Panc1 (cell line): Measurements from ENCODE around the gene CLIC6. TPM values are rescaled to one million over a fixed set of nuclear protein-coding genes. Genes with fewer than 3 reads are reported as not detected.

ENCODE experiments used
- ATAC-seq: fragments of 200-7000 bp; cut with Tn5 transposase; 2 replicates; pipeline ENCODE4 v1.9.1; 2020; ENCODE audit warnings: mild to moderate bottlenecking, moderate library complexity
- BruUV-seq: library from RNA; stranded (reverse); fragments of 400-500 nt; replicated peaks from 2 replicates; lab custom pipeline; 2021; lab: Mats Ljungman, UMichigan
- CTCF ChIA-PET: fragments of 300-600 bp; sonication (Branson Sonifier 250); formaldehyde crosslinking; loops from one replicate; lab custom pipeline; 2022; ENCODE audit warnings: antibody characterized with exemption; lab: Charles Lee
- POLR2A ChIA-PET: fragments of 300-600 bp; sonication (Branson Sonifier 250); formaldehyde crosslinking; loops from one replicate; lab custom pipeline; 2022; ENCODE audit warnings: antibody characterized with exemption; lab: Charles Lee
- DNase-seq: peaks from one replicate; pipeline ENCODE4 v3.0.0-alpha.2; 2010; ENCODE audit warnings: low read depth, low spot score
- H3K27ac ChIP-seq: 2 replicates; pipeline ENCODE4 v1.5.1; 2011; ENCODE audit warnings: mild to moderate bottlenecking, low read length, inconsistent platforms
- H3K27me3 ChIP-seq: fragments of 200-500 bp; sonication (Bioruptor generic); 2 replicates; pipeline ENCODE4 v1.6.0; 2014; ENCODE audit warnings: low read length, inconsistent platforms; ENCODE audit not compliant: control insufficient read depth, insufficient read depth
- H3K36me3 ChIP-seq: fragments of 200-500 bp; sonication (Bioruptor generic); 2 replicates; pipeline ENCODE4 v1.5.1; 2014; ENCODE audit warnings: inconsistent platforms, mild to moderate bottlenecking, low read length, moderate library complexity; ENCODE audit not compliant: control insufficient read depth, insufficient read depth
- H3K4me1 ChIP-seq: 2 replicates; pipeline ENCODE4 v1.5.1; 2011; ENCODE audit warnings: inconsistent platforms, mild to moderate bottlenecking, low read length, moderate library complexity; ENCODE audit not compliant: control insufficient read depth, insufficient read depth
- H3K4me3 ChIP-seq, 2 experiments: 2 replicates each; pipeline ENCODE4 v1.5.1; 2011 to 2012; ENCODE audit warnings: low read depth in 2 of 2, low read length in 2 of 2, mild to moderate bottlenecking in 2 of 2, inconsistent platforms in 1 of 2, moderate library complexity in 1 of 2
- H3K9me3 ChIP-seq: fragments of 200-500 bp; sonication (Bioruptor generic); 2 replicates; pipeline ENCODE4 v1.5.1; 2014; ENCODE audit warnings: low read depth, mild to moderate bottlenecking, inconsistent platforms, low read length, moderate library complexity; ENCODE audit not compliant: control insufficient read depth, insufficient read depth
- CTCF ChIP-seq: fragments of 450-650 bp; IDR thresholded peaks from 2 replicates; pipeline ENCODE4 v1.5.1; 2017; ENCODE audit warnings: mild to moderate bottlenecking
- POLR2AphosphoS5 ChIP-seq: IDR thresholded peaks from 2 replicates; pipeline ENCODE4 v1.6.1; 2012; ENCODE audit warnings: mild to moderate bottlenecking, low read depth, low read length, moderate library complexity
- REST ChIP-seq, 2 experiments: IDR thresholded peaks; 2 replicates each; pipeline ENCODE4 v1.6.1; 2011 to 2012; ENCODE audit warnings: low read depth in 2 of 2, control low read depth in 1 of 2, low read length in 1 of 2, mild to moderate bottlenecking in 1 of 2, moderate library complexity in 1 of 2; ENCODE audit not compliant: insufficient read depth in 1 of 2
- SIN3A ChIP-seq: IDR thresholded peaks from 2 replicates; pipeline ENCODE4 v1.6.1; 2012; ENCODE audit warnings: low read depth, mild to moderate bottlenecking, low read length, moderate library complexity, borderline replicate concordance; ENCODE audit not compliant: insufficient read depth
- TCF7L2 ChIP-seq: IDR thresholded peaks from 2 replicates; pipeline ENCODE4 v1.6.1; 2011; ENCODE audit warnings: mild to moderate bottlenecking, low read depth, low read length, inconsistent platforms
- in situ Hi-C: cut with HindIII; loops from 2 replicates; pipeline ENCODE4 v1.10.0; 2016; ENCODE audit warnings: low sequenced_read_pairs, low pct_unique_long_range_greater_than_20kb
- intact Hi-C: fragments of 100-400 bp; cut with micrococcal nuclease; formaldehyde crosslinking; loops from one replicate; pipeline ENCODE4 v1.10.0; 2022; ENCODE audit not compliant: unreplicated experiment
- total RNA-seq: library from RNA; stranded (reverse); gene quantifications from one replicate; pipeline ENCODE4 v1.2.1, GENCODE V29; 2021; ENCODE audit not compliant: unreplicated experiment

CLIC6 gene
- total RNA-seq, 1 experiment from 2014 or later: 0.05 TPM

- intact Hi-C loops: no loop called here
- in situ Hi-C loops: no loop called here
- CTCF ChIA-PET: no interaction called here
Measured at GRCh38 chr21:34705011-34705410, 36.2 kb downstream of the CLIC6 start.

DNA sequence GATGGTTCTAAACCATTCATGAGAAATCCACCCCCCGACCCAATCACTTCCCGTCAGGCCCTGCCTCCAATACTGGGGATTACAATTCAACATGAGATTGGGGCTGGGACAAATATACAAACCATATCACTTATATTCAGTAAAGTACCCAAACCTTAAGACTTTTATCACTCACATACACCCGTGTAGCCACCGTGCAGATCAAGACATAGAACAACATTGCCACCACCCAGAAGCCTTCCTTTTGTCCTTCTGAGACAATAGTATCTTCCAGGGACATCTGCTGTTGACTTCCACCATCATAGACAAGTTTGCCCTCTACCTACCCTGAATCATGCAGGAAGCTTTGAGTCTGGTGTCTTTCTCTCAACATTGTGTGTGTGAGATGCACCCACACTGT is 37.5 kb downstream of the CLIC6 start:
- Histone ChIP-seq H3K27ac (no peak overlapping the region), H3K27me3 (peaks cover 7% of the 10 kb centered on the region), H3K9me3 (no peaks in the 10 kb centered on the region), H3K4me1 (no peaks in the 10 kb centered on the region), H3K36me3 (no peaks in the 10 kb centered on the region), H3K4me3 (no peak overlapping the region)
- no TSS peak for BruUV-seq
- in situ Hi-C loops: no loop called here
- ATAC-seq: no peak
- CTCF ChIA-PET: no interaction called here
- TF ChIP-seq CTCF (no peak), POLR2AphosphoS5 (no peak)
- DNase-seq: no peak
- intact Hi-C loops: no loop called here
- POLR2A ChIA-PET: no interaction called here

More at GRCh38 chr21:34705011-34705410, 36.2 kb downstream of the CLIC6 start:
- no peaks in the 10 kb centered on the region for H3K36me3 ChIP-seq
- no TSS peak for BruUV-seq
- POLR2A ChIA-PET: no interaction called here
- H3K4me1 ChIP-seq: no peaks in the 10 kb centered on the region
- TF ChIP-seq TCF7L2 (no peak), CTCF (no peak), REST (IDR thresholded peaks at IDR 0.05; ENCODE audit: insufficient read depth in 1 of 2, low read depth in 2 of 2, low read length in 1 of 2) (no peak), POLR2AphosphoS5 (no peak), SIN3A (no peak)
- no peak for ATAC-seq
- H3K27ac ChIP-seq: no peak overlapping the region
- DNase-seq: no peak
- H3K27me3 ChIP-seq: peaks cover 7% of the 10 kb centered on the region
- no peaks in the 10 kb centered on the region for H3K9me3 ChIP-seq
- H3K4me3 ChIP-seq: no peak overlapping the region
